ENCODE data around the gene FUT3. TPM values are rescaled to one million over a fixed set of nuclear protein-coding genes. Genes with fewer than 3 reads are reported as not detected.
"Not testable (repeated sequence)": the region's sequence is repeated elsewhere in the genome, so short reads cannot be mapped to it uniquely, and the experiment has no call there.

Gene FUT3
- total and polyA plus RNA-seq, 8 donors: 3.3 to 13.9 (median 7.9) TPM

- intact Hi-C loops (cut with DNase I): loop anchor here in 1 of 3 donors (5.0 kb wide), 1 partner anchor 84 kb away; the partner anchor contains the start of gene NRTN
- DNase-seq: no peak
- WGBS, 2 donors: 61 to 74% methylated on average over 4 of the region's 4 CpGs
- no peak overlapping the region for H3K4me3 ChIP-seq
- TF ChIP-seq CTCF (IDR thresholded peaks at IDR 0.05): no peak
- no peaks in the 10 kb centered on the region for H3K4me1 ChIP-seq
- no peak overlapping the region for H3K27ac ChIP-seq
- peak in 1 of 4 donors; percentile 2 for ATAC-seq
- H3K36me3 ChIP-seq: peaks cover 0 to 14% (median 11%) of the 10 kb centered on the region in 3 donors
- no peak for FAIRE-seq
- H3K9me3 ChIP-seq: no peaks in the 10 kb centered on the region
- no peaks in the 10 kb centered on the region for H3K27me3 ChIP-seq
Measured at GRCh38 chr19:5891572-5891937, 40.3 kb upstream of the FUT3 start.

- Histone ChIP-seq H3K27ac (no peak overlapping the region), H3K9me3 (no peaks in the 10 kb centered on the region), H3K4me3 (no peak overlapping the region), H3K27me3 (no peaks in the 10 kb centered on the region), H3K4me1 (no peaks in the 10 kb centered on the region), H3K36me3 (peaks cover 0 to 1% (median 0%) of the 10 kb centered on the region in 3 donors)
- intact Hi-C loops (cut with DNase I): loop anchor here in 1 of 3 donors (5.0 kb wide), 1 partner anchor 83 kb away; the partner anchor contains the start of gene NRTN
- 41 to 61% methylated on average over 10 of the region's 10 CpGs for WGBS, 2 donors
- DNase-seq (no peak), ATAC-seq (no peak), FAIRE-seq (no peak)
- TF ChIP-seq CTCF (IDR thresholded peaks at IDR 0.05): no peak
Measured at GRCh38 chr19:5890099-5890498, 38.9 kb upstream of the FUT3 start.

GRCh38 chr19:5889288-5889971, 38.2 kb upstream of the FUT3 start:
- no peak for TF ChIP-seq CTCF (IDR thresholded peaks at IDR 0.05)
- WGBS, 2 donors: 54 to 64% methylated on average over 17 of the region's 17 CpGs
- FAIRE-seq: no peak

GRCh38 chr19:5884065-5884811, 33.0 kb upstream of the FUT3 start:
- WGBS, 2 donors: 73 to 74% methylated on average over 11 of the region's 11 CpGs
- not testable (repeated sequence) for FAIRE-seq

More at GRCh38 chr19:5889288-5889971, 38.2 kb upstream of the FUT3 start:
- Histone ChIP-seq H3K4me1 (no peaks in the 10 kb centered on the region), H3K9me3 (no peaks in the 10 kb centered on the region), H3K27ac (no peak overlapping the region), H3K4me3 (no peak overlapping the region), H3K27me3 (no peaks in the 10 kb centered on the region), H3K36me3 (no peaks in the 10 kb centered on the region)
- intact Hi-C loops (cut with DNase I): no loop called here
- DNase-seq (no peak), ATAC-seq (no peak)

GRCh38 chr19:5883157-5883873, 32.1 kb upstream of the FUT3 start:
- H3K27ac ChIP-seq; H3K36me3 ChIP-seq; FAIRE-seq; H3K27me3 ChIP-seq; DNase-seq; H3K4me3 ChIP-seq; intact Hi-C loops (cut with DNase I); H3K4me1 ChIP-seq; H3K9me3 ChIP-seq: not testable (repeated sequence)
- ATAC-seq: peak in 1 of 4 donors; percentile 34
- WGBS, 2 donors: 57 to 61% methylated on average over 9 to 13 of the region's 13 CpGs

More at GRCh38 chr19:5884065-5884811, 33.0 kb upstream of the FUT3 start:
- DNase-seq; intact Hi-C loops (cut with DNase I); H3K36me3 ChIP-seq; H3K27me3 ChIP-seq; H3K27ac ChIP-seq; H3K4me1 ChIP-seq; H3K9me3 ChIP-seq; ATAC-seq; H3K4me3 ChIP-seq: not testable (repeated sequence)
